HG03432 (cell line): ENCODE measurements around the gene SLC7A6.
A peak's percentile ranks its signal among the peaks of the same experiment; 100 is the strongest.

ENCODE experiments used
- ATAC-seq: cut with Tn5 transposase; IDR thresholded peaks from one replicate; pipeline ENCODE4 v1.9.1; 2021; ENCODE audit warnings: mild to moderate bottlenecking, moderate library complexity; ENCODE audit not compliant: unreplicated experiment

SLC7A6 gene

DNA sequence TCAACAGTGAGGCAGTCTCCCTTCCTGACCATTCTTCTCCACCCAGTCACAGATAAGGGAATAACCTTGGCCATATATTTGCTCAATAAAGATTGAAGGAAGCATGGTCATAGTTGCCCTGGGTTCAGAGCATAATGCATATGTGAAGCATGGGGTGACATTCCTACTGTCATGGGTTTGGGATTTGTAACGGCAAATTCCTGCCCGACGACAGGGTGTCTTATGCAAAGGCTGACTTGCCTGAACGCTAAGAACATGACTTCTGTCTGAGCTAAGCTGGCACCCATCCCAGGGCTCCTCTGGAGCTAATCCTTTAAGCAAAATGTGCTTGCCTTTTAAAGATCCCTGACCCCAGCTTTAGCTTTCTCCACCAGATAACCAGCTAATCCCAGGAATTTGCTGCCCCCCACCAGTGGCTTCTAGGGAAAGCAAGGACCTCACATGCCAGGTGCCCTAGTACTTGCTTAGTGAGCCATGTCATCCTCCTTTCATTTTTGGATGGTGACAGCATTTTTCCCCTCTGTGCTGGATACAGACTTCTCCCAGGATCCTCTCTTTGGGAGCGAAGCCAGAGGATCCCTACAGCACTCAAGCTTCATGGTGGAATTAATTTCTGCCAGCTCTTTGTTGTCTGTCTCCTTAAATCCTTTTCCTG is 34.7 kb downstream of the SLC7A6 start:
- ATAC-seq, result no peak

DNA sequence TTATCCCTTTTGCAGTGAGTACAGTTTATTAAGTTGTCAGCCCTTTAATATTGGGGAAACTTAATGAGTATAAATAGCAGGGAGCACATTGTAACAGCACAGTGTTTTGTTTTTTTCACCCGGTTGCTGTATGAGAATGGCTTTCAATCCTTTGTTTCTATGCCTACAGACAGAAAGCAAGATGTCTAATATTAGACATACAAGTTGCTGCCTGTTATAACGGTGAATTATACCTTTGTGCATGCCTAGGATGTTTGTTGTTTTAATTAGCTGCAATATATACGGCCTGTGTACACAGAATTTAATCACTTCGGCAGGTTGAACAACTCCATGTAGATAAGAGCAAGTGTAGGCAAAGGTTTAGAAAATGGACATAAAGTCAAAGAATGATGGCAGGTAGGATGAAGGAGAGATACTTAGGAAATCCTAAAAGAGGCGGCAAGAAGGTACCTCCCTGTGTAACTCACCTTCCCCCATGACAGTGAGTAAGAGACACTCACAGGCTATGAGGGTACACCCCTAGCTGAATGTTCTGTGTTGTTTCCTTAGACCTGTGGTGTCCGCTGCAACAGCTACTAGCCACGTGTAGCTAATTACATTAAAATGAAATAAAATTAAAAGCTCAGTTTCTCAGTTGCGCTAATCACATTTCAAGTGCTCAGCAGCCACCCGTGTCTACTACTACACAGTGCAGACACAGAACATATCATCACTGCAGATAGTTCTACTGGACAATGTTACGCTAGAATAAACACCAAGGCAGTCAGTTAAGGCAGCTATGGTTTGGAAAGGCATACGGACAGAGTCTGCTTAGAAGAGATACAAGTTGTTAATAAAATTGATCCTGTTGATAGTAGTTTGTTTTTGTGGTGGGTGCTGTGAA is 35.5 kb downstream of the SLC7A6 start:
- ATAC-seq, result no peak

DNA sequence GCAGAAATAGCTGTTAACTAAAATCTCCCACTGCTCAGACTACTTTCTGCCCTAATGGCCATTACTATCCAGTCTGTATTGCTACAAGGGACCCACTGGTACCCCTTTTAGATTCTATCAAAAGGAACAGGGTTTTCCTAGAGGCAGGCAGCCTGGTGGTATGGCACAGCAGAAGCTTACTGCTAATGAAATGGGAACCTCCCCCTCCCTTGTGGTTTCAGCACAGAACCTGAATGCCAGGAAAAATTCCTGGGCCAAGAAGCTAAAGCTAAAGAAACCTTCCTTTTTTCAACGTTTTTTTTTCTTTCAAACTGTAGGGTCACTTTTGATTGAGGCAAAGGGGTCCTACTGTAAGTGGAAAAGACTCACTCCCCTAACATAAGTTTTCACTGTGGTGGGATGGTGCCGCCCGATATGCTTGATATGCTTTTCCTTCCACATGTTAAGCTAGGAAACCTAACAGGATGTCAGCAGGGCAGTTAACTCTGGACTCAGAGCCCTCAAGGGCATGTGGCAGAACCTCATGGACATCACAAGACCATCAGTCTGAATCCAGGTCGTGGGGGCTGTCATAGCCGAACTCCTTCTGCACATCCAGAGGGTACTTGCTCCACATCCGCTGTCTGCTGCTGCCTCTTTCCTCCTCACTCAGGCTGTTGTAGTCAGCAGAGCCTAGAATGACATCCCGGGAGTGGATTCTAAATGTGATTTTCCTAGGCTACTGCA is 36.6 kb downstream of the SLC7A6 start:
- ATAC-seq, result no peak

DNA sequence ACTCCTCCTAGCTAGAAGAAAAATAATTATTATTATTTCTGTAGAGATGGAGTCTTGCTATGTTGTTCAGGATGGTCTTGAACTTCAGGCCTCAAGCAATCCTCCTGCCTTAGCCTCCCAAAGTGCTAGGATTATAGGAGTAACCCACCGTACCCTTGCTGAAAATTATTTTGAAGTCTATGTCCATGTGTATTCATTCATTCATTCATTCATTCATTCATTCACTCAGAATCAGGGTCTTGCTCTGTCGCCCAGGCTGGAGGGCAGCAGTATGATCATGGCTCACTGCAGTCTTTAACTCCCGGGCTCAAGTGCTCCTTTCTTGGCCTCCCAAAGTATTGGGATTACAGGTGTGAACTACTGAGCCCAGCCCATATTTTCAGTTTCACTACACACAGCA is 42.3 kb downstream of the SLC7A6 start:
- ATAC-seq, result no peak

DNA sequence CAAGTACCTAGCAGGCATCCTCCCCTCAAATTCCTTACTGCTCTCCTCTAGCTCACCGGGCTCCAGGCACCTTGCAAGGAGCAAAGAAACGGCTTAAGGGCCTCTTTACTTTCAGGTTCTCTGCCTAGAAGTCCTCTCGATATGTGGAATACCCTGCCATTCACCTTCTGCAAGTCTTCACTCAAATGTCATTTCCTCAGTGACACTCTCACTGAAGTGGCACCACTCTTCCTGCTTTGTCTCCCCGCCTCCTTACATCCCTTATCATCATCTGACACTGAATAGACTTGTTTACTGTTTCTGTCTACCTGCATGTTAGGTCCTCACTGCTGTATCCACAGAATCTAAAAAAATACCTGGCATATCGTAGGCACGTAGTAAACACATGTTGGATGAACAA is 45.5 kb downstream of the SLC7A6 start:
- no peak for ATAC-seq

DNA sequence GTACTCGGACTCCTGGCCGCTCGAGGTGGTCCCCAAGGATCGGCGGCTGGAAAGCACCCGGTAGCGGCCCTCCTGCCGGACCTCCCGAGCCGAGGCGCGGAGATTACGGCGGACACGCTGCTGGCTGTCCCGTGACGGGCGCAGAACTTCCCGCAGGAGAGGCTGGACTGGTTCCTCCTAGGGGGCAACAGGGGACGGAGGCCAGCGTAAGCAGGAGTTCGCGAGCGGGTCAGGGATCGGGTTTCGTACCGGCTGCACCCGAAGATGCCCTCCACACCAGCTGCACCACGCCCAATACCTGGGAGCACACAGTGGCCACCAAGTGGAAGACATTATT is 46.1 kb downstream of the SLC7A6 start:
- peak; percentile 36 for ATAC-seq

DNA sequence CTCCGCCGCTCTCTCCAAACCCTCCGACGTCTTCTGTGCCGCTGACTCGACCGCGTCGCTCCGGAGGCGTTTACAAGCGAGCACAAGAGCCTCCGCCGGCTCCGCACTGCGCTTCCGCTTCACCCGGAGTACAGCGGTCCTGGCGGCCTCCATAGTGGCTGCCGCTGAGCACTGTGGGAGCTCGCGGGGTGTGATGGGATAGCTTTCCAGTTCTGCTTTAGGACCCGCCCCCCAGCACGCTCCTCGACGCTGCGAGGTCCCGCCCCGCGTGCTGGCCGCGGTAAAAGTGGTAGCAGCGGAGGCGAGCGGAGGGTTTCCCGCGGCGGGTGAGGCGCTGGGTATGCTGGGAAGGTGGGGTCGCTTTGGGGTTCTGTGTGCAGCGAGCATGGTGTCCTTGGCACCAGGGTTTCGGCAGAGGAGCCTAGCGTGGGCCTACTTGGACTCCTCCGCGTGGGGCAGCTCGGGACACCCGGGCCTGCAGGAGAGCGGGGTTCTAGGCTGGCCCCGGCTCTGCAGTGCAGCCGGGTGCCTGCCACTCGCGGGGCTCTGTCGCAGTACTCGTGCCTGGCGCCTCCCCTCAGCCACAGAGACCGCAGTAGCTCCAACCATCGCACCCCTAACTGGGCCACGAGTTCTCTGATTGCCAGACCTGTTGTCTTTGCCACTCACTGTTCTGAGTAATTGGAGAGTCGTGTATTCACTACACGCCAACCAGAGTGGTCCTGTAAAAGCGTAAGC is 46.6 kb downstream of the SLC7A6 start, which contains the start of the genes PRMT7 and SLC7A6OS:
Gene PRMT7 (plus strand): TSS at position 246 of the 738 bp plus-strand sequence. CDS start 4,961 bp downstream, outside the sequence.
Gene SLC7A6OS (minus strand): TSS at position 173 of the 738 bp plus-strand sequence. CDS start 20 bp downstream, at position 153.
- peak; percentile 97 for ATAC-seq

DNA sequence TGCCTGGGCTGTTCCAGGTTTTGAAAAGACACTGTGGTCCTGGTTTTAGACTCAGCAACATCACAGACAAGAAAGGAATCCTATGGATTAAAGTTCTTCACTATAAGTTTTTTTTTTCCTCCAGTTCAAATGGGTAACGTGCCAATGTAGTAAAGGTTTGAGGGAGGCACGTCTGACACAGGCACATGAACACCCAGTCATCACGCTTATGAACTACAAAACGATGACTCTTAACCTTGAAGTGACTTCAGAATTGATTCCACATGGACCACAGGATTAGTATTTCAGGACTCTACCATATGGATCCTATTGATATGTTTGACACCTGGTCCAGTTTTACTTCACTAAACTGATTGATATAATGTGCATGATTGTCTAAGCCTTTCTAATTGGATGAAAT is 48.8 kb downstream of the SLC7A6 start:
- ATAC-seq, result no peak

DNA sequence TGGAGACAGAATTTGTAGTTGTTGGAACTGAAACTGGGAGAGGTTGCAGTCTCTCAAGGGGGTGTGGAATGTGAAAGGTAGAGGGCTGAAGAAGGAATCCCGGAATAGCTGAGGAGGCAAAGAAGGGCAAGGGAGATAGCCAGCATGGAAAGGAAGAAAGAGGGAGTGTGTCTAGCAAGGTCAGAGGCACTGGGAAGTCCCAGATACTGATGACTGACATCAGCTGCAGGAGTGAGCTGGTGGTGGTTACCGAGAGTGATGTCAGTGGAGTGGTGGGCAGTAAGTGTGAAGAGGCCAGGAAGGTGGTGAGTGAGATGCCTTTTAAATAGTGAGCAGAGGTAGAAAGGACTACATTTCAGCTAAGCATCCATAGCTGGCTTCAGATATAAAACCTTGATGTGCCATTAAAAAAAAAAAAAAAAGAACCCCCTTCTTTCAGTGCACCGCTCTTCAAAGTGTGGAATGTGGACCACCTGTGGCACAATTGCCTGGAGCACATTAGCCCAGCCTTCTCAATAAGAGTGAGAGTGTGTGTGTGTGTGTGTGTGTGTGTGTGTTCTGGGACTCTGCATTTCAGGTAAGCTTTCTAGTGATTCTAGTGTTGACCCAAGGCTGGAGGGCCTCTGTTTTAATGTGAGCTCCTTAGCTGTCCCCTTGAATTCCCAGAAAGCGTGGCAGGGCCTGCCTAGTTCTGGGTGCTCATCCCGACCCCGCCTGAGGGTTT is 55.0 kb downstream of the SLC7A6 start:
- ATAC-seq, result no peak

DNA sequence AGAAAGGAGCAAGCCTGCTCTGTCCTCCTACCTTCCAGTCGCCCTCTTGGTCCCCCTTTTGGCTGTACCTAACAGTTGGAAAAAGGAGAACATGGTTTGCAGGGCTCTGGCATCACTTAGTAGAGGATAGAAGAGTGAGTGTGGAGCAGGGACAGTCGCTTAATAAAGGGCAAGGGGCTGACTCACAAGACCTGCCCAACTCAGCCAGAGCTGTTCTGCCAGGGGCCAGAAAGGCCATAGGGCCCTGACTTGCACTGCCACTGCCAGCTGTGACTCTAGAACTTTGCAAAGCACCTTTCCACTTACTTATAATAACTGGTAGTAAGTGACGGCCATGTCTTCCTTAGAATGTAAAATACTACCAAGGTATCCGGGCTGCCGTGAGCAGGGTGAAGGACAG is 60.0 kb downstream of the SLC7A6 start:
- no peak for ATAC-seq

DNA sequence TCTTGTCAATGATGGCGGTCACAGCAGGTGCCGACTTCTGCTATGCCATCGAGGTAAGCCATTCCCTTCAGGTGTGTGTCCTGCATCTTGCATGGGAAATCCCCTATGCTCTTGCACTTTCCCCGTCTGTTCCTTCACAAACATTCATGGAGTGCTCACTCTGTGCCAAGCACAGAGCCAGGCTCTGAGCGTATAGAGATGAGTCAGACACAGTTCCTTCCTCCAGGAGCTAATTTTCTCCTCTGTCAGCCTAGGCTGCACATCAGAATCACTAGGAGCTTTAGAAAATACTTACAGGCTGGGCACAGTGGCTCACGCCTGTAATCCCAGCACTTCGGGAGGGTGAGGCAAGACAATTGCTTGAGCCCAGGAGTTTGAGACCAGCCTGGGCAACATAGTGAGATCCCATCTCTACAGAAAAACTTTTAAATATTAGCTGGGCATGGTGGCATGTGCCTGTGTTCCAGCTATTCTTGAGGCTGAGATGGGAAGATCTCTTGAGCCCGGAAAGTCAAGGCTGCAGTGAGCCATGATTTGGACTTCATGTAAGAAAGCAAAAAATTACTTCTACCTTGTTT is 60.5 kb downstream of the SLC7A6 start:
- ATAC-seq, result no peak

DNA sequence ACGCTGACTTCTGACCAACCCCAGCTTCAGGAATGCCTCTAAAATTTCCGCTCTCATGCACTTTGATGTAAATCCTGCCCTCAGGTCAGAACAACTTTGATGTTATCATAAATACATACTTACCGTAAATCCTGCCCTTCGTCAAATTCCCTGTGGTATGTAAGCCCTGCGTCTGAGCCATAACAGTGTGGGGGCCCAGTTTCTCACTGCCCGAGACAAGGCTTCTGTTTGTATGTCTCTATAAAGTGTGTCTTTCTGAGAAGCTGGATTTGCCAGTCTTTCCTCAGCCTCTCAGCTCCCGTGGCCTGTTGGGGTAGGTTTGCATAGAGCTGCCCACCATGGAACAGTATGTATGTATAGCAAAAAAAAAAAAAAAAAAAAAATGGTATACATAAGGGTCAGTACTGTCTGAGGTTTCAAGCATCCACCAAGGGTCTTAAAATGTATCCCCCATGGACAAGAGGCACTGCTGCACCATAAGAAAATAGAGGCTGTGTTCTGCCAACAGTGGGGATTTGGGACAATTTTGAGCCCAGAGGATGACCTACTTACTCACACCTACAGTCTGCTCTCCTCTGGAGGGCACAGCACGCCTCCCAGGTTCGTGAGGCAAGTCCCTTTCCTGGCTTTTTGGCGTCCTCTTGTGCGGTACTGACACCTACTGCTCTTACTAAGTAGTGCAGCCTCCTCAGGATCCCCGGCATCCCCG is 64.0 kb downstream of the SLC7A6 start:
- peak; percentile 78 for ATAC-seq

DNA sequence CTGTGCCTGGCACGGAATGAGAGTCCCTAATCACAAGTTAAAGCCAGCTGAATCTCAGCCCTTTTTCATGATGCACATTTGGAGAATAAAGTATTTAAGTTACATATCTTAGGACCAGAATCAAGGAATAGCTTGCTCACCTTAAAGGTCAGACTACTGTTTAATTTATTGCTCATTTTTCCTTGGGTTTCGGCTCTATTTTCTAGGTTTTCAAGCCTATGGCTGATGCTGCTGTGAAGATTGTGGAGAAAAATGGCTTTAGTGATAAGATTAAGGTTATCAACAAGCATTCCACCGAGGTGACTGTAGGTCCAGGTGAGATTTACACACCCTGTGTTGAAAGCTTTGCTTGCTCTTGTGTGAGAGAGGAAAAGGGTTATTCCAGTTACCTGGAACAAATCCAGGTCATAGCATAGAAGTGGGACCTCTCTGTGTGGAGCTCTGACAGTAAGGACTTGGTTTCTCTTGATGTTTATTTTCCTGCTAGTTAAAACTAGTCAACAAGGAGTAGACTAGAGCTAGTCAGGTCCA is 64.6 kb downstream of the SLC7A6 start:
- no peak for ATAC-seq

DNA sequence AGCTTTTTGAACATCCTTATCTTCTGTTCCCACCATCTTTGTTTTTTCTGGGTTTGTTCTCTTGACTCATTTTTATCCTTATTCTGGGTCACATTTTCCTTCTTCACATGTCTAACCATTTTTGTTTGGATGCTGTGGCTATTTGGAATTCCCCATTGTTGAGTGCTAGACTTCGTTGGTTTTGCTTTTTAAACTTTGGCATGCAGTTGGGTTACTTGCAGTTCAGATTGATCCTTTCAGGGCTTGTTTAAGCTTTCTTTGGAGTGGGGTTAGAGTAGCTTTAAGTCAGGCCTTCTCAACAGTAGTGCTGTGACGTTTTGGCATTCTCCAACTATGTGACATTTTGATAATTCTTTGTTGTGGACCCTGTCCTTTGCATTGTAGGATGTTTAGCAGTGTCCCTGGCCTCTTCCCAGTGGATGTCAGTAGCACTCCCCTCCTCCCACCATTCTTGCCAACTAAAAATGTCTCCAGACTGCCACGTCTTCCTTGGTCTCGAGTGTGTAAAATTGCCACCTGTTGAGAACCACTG is 67.6 kb downstream of the SLC7A6 start:
- no peak for ATAC-seq

DNA sequence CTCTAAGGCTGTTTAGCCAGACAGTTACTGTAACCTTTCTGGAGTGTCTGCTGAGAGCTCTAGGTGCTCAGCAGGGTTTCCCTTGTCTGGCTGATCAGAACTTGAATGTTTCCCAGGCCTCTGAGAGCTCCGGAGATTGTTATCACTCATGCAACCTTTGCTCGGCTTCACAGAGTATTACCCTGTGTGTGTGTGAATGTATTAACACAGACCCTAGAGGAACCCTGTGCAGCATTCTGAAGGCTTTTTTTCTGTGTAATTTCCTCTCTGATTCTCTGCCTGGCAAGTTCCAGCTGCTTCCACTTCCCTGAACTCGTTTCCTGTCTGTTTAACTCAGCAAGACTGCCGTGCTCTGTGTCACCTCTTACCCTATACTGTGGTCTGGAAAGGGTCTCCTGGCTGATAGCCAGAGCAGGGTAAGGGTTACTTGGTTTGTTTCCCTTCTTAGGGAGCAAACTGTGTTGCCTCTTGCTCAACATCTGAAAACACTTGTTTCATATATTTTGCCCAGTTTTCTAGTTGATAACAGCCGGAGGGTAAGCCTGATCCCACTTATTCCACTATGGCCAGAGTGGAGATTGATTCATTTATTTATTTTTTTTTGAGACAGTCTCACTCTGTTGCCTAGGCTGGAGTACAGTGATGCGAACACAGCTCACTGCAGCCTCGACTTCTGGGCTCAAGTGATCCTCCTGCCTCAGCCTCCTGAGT is 68.2 kb downstream of the SLC7A6 start:
- no peak for ATAC-seq

DNA sequence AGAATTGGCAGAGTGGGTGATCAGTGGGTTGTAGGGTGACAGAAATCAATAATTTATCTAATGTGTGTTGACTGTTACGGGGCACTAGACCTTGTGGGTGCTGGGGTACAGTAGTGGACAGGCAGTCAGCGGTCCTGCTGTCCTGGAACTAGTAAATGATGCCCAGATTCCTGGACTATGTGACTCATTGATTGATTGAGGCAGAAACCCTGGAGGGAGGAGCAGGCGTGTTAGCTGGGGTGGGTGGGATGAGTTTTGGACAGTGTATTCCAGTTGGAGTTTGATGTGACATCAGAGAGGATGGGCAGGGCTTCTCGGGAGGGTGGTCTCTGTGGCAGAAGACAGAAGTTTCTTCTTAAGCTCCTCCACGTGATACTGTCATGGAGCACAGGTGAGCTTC is 70.8 kb downstream of the SLC7A6 start:
- ATAC-seq, result no peak

DNA sequence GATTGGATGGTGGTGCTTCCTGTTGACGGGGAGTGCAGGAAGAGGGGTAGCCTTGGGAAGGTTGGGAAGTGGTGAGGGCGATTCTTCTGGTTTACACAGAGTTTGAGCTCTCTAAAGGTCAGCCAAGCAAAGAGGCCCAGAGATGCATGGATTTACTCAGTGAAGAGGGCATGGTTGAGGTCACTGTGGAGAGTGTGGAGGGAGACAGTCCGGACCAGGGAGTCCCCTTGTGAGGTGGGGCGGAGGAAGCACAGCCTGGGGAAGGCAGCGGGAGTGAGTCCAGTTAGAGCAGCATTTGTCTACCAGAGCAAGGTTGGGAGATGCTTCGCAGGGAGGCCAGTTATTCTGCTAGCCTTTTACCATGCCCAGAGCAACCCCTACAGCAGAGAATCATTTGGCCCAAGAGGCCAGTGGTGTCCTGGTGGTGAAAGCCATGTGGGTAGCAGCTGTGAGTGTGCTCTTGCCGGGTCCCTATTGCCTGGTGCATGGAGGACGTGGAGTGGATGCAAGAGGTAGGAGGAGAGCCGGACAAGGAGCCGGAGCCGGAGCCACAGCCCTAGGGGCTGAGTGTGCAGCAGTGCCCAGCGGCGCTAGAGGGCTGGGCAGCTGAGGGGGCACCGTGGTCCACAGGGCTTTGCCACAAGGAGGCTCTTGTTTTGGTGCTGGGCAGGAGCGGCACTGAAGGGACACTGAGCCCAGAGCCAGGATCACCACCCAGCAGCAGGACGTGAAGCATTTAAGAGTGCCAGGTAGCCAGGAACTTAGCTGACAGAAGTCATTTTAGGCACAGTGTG is 74.2 kb downstream of the SLC7A6 start:
- no peak for ATAC-seq
